ENCODE data around the gene WNK4. TPM values are rescaled to one million over a fixed set of nuclear protein-coding genes. Genes with fewer than 3 reads are reported as not detected.

Gene WNK4
- total and polyA plus RNA-seq, 10 of the 15 experiments (the other 5 are each of a cell fraction or from before 2014, with no cell fraction given) = 0.06 to 0.29 (median 0.13) TPM; not detected in 5

- ATAC-seq (no peak), FAIRE-seq (no peak), DNase-seq (ENCODE audit: low read depth, low spot score) (no peak)
- no peaks in the 10 kb centered on the region for H3K9me3 ChIP-seq (replicated peaks; ENCODE audit: control insufficient read depth, insufficient read depth, low read length)
- ChIA-PET SMC1A (ENCODE audit: uncharacterized antibody, unreplicated experiment) (interaction anchor here (1.2 to 1.3 kb wide), 2 partner anchors 78 to 153 kb away, joined by 3 to 4 read pairs; partner anchors contain the start of gene RPL27), POLR2A (interaction anchor here (0.6 kb wide), 1 partner anchor 315 kb away, joined by 3 read pairs; no protein-coding TSS in a partner anchor), RAD21 (ENCODE audit: unreplicated experiment) (interaction anchor here (1.4 to 1.5 kb wide), 3 partner anchors 84 to 153 kb away, joined by 4 to 5 read pairs (median 4); partner anchors contain the start of gene RPL27), CTCF (interaction anchor here (0.9 to 4.7 kb wide), 4 partner anchors 10 to 153 kb away, joined by 3 to 38 read pairs (median 4); partner anchors contain the start of gene RPL27)
- no peak overlapping the region for H3K4me3 ChIP-seq
- no peak overlapping the region for H3K4me2 ChIP-seq (ENCODE audit: control insufficient read depth, insufficient read depth)
- intact Hi-C loops (cut with micrococcal nuclease; ENCODE audit: unreplicated experiment) = loop anchor here (10.0 kb wide), 1 partner anchor 150 kb away; the partner anchor contains the start of gene RPL27
- no peak overlapping the region for H3K9ac ChIP-seq (ENCODE audit: control insufficient read depth, insufficient read depth, low read length)
- no peak overlapping the region for H3K27ac ChIP-seq (ENCODE audit: control insufficient read depth, insufficient read depth)
- peaks cover 14 to 28% of the 10 kb centered on the region in 2 experiments for H3K36me3 ChIP-seq (ENCODE audit: control insufficient read depth in 2 of 2, insufficient read depth in 2 of 2, low read length in 1 of 2)
- no peaks in the 10 kb centered on the region; the same call in 1 of the 2 replicates for H3K4me1 ChIP-seq (ENCODE audit: control insufficient read depth, insufficient read depth, low read length)
- H4K20me1 ChIP-seq (ENCODE audit: control insufficient read depth, insufficient read depth) = no peaks in the 10 kb centered on the region
- in situ Hi-C loops (cut with MboI) = no loop called here
- no peaks in the 10 kb centered on the region for H3K27me3 ChIP-seq (replicated peaks in 1 of 2; ENCODE audit: control insufficient read depth in 2 of 2, insufficient read depth in 2 of 2, low read length in 1 of 2)
- BruUV-seq (replicated peaks) = no TSS peak
- WGBS (ENCODE audit: insufficient coverage, insufficient replicate concordance, low lambda C conversion rate, missing lambda C conversion rate) = 95% methylated on average over 24 of the region's 24 CpGs
- TF ChIP-seq NBN (IDR thresholded peaks at IDR 0.05) = no peak
- no peak for TF ChIP-seq ZNF622 (IDR thresholded peaks at IDR 0.05)
- no peak for TF ChIP-seq PBX3 (IDR thresholded peaks at IDR 0.05; ENCODE audit: insufficient replicate concordance, low read depth, low read length)
- no peak for TF ChIP-seq EP300 (IDR thresholded peaks at IDR 0.05; ENCODE audit: borderline replicate concordance in 1 of 2, control insufficient read depth in 1 of 2, low read depth in 2 of 2, low read length in 2 of 2)
- no peak for TF ChIP-seq SRF (IDR thresholded peaks at IDR 0.05; ENCODE audit: low read depth in 2 of 2, low read length in 2 of 2)
- TF ChIP-seq SIX5 (IDR thresholded peaks at IDR 0.05; ENCODE audit: low read depth, low read length, severe bottlenecking) = no peak
- TF ChIP-seq RFX5 (IDR thresholded peaks at IDR 0.05; ENCODE audit: low read depth, low read length) = no peak
- TF ChIP-seq RELA (IDR thresholded peaks at IDR 0.05; ENCODE audit: borderline replicate concordance, partially characterized antibody) = no peak
- H2AFZ ChIP-seq (ENCODE audit: control insufficient read depth, low read depth, low read length) = no peak overlapping the region
- H3K79me2 ChIP-seq (ENCODE audit: control insufficient read depth, insufficient read depth, low read length) = no peaks in the 10 kb centered on the region
These were observed 64.5 kb downstream of the WNK4 start for GRCh38 chr17:42844761-42845555.

Measured in GM12878 (cell line).